HT-29 (cell line): ENCODE results near the gene CDC42BPB. TPM values are rescaled to one million over a fixed set of nuclear protein-coding genes. Genes with fewer than 3 reads are reported as not detected.

Experiments used
- DNase-seq: peaks from one replicate; pipeline ENCODE4 v3.0.0-alpha.2; 2015; ENCODE audit warnings: low spot score
- total RNA-seq: library from RNA; depleted of rRNA; stranded (reverse); fragments of >200 nt; shearing (Covaris generic); gene quantifications from 2 replicates; pipeline ENCODE4 v1.2.3, GENCODE V29; 2014

CDC42BPB gene
- total RNA-seq, 1 experiment from 2014 or later, result 51.0 TPM

DNA sequence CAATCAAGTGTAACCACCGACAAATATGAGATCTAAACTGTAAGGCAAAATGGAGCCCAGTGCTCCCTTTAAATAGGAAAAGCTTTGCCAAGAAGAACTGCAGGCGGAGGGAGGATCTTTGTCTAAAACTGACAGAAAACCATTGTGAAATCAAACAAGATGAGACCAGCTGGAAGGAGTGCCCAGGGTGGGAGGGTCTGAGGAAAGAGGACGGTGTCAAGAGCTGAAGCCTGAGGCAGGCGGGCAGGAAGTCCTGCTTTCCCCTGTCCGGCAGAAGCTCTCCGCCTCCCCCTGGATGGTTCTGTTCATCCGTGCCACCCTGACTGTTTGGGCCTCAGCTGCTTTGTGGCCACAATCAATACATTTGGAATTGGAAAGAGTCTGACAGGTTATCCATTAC, 37.5 kb downstream of the CDC42BPB start:
- DNase-seq, result no peak

DNA sequence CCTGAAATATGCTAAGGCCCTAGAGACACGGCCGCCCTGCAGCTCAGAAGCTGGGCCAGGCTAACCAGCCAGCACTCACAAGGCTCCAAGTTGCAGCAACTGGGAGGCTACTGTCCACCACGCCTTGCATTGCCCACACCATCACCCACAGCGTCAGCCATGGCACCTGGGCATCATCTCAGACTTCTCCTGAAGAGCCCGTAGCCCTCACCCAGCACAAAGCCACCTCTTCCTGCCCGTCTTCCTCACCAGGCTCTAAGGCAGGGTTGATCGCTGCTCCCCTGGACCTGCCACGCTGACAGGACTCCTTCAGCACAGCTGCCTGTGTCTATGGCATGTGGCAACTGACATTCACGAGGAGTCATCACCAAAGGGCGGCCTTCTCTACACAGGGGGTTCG, 38.1 kb downstream of the CDC42BPB start:
- DNase-seq, result no peak

DNA sequence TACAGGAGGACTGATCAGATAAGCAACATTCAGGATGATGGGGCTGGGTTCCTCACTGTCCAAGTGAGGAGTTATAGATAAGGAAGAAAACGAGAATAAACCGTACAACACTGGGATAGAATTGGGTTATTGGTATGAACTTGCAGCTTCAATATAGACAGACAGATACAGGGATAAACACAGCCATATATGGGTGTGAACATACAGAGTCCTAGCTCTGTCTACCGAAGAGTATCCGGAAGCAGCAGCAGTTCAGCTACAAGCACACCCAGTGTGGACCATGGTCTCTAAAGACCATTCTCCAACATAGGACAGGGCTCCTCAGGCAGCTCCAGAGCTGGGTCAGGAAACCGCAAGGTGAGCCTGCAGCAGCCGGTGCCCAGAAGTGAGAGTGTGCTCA, 40.8 kb downstream of the CDC42BPB start:
- DNase-seq, result no peak

DNA sequence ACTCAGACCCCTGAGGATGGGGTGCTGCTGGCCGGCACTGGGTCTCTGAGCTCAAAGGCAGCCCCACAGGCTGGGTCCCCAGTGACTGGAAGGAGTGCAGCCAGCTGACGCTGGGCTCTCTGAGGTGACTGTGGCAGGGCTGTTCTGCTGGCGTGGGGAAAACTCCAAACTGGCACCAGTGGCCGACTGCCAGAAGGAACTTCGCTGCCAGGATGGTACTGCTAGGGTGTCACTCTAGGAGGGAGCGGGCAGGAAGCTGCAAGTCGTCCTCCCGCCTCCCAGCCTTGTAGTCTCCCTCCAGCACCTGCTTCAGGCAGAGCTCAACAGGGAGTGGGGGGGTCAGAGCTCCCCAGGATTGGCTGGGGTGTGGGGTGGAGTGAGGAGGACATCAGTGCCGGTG, 41.3 kb downstream of the CDC42BPB start:
- DNase-seq, result no peak

DNA sequence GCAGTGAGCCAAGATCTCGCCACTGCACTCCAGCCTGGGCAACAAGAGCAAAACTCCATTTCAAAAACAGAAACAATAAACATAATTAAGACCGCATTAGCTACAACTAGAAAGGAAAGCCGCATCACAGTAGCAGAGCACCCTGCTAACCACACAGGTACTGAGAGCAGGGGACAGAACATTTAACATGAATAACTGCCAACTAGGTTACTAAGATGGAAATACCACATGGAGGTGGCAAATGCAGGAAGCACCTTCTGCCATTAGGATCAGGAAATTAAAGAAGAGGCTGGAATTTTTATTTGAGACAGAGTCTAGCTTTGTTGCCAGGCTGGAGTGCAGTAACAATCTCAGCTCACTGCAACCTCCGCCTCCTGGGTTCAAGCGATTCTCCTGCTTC, 41.9 kb downstream of the CDC42BPB start:
- no peak for DNase-seq

DNA sequence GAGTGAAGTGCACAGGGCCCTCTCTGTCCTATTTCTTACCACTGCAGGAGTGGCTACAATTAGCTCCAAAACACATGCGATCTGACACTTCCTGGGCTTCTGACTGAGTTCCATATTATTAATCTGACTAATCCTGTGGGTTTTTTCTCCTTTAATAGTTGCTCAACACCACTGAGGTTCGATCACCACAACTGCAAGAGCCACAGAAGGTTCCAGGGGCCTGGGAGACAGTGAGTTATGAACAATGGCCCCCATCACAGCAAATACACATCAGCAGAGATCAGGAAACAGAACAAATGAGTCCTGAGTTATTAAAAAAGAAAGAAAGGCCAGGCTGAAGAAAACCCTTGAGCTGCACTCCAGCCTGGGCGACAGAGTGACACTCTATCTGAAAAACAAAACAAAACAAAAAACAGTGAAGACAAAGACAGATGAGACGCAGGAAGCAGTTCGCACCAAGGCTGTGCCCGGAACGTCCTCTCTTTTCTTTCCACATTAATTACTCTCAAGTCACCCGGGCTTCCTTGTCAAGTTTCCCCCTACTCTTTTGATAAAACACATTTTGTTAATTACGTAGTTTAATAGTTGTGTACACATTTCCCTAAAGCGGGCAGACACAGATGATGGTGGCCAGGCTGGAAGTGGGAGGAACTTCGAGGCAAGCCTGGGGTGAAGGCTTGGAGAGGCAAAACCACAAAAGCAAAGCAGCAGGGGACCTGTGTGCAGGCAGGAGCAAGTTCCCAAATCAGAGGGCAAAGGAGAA, 42.7 kb downstream of the CDC42BPB start:
- no peak for DNase-seq

DNA sequence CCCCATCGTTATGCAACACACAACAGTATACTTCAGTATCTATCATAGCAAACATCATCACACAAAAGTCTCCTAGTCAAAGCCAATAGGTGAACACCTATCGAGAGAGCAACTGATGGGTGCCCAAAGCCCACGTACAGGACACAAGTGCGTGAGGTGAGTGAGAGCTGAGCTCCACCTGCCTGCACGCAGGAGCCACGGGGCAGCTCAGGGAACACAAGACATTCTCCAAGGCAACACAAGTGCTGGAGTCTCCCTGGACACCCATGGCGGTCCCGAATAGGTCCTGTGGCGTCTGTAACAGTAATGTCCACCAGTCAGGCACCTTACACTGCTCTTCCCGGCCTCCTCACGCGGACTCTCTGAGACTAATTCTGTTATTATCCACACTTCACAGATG, 44.3 kb downstream of the CDC42BPB start:
- DNase-seq, result no peak

DNA sequence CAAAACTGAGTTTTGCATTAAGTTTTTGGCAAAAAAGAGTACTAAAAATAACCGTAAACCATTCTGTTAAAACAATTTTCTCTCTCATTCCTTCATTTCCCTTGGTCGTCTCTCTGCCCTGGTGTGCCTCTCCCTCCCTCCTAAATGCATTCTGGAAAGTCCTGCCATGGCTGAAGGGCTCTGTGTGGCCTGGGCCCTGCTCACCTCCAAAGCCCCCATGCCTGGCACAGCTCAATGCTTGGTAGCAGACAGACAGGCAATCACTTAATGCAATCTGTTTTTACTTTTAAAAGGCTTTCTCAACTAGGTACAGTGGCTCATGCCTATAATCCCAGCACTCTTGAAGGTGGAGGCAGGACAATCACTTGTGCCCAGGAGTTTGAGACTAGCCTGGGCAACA, 47.8 kb downstream of the CDC42BPB start:
- no peak for DNase-seq

DNA sequence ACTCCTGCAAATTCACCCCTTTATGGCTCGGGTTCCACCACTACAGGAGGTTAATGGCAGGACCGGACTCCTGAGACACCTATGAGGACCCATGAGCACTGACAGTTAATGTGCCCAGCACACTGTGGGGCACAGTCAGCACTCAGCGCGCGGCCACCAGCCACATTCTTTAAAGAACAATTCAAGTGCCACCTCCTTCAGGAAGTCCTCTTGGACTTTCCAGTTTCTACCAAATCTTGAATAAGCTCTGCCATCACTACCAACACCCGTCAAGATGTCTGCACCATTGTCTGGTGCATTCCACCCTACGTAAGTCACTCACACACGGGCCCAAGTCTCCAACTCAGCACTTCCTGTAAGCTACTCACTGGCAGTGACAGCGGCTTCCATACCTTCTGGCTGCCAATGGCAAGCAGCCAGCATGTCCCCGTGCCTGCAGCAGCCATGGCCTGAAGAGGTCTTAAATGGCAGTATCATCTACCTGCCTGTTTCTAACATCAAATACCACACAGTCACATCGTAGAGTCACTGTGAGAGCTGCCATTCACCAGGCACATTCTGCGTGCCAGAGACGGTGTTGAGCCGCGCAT, 48.5 kb downstream of the CDC42BPB start:
- DNase-seq, result no peak

DNA sequence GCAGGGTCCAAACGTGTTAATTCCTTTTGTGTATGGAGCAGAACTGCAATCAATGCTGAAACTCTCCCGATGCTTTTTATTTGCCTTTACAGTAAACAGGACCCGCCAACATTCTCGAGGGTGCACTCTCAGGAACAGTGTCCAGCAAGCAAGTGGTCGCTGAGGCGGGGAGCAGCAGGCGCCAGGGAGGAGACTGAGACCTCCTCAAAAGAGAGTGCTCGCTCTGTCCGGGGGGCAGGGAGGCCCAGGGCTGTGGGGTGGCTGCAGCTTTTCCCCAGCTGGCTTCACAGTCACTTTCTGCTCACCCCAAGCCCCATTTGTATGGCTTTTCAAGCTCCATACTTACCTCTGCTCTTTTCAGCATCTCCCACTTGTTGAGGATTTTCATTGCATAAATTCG, 49.2 kb downstream of the CDC42BPB start:
- no peak for DNase-seq

DNA sequence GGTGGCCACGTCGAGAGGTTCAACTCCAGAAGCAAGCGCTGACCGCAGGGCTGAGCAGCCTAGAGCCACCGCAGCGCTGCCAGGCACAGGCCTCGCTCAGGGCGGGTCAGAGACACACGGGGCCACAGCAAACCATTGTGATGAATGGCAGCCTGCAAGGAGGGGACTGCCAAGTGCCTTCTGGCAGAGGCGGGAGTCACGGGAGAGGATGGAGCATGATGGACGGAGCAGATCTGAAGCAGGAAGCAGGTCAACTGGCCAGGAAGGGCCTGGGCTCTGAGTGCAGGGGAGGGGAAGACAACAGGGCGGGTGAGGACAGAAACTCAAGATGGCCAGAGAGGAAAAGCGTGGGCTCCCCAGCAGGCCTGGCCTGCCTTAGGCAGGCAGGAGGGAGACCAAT, 49.8 kb downstream of the CDC42BPB start:
- no peak for DNase-seq

DNA sequence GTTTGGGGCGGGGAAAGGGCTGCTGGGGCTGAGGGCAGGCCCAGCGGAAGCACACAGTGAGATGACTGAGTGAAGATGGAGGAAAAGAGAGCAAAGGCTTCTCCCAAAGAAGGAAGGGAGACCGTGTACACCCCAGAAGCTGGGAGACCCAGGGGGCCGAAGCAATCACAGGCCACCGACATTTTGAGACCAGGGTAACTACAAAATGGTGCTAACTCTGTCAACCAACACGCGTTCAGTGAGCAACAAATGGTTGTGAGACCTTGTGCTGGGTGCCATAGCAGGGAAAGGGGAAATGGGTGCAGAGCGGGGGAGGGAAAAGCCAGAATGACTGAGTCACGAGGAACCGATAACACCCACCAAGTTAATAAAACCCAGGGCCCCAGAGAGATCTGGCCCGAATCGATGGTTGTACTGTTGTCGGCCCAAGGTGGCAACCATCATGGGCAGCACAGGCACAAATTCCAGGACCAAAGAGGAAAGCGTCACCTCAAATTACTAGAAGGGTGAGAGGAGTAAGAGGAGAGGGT, 50.3 kb downstream of the CDC42BPB start:
- DNase-seq, result no peak

DNA sequence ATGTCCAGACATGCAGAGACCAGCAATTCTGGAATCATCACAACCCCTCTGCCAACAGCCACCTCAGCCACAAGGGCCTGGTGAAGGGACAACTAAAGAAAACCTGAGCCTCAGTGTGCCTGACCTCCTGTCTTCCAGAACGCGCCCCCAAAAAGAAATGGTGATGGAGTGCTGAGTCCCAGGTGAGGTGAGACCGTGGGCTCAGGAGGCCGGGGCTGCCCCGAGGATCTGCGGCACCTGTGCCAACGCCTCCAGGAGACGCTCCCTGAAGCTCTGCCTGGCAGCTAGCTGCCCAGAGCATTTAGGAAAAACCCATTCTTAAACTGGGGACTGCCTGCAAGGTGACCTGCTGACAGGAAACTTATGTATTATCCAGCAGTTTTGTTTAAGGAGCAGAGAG, 51.2 kb downstream of the CDC42BPB start:
- no peak for DNase-seq

DNA sequence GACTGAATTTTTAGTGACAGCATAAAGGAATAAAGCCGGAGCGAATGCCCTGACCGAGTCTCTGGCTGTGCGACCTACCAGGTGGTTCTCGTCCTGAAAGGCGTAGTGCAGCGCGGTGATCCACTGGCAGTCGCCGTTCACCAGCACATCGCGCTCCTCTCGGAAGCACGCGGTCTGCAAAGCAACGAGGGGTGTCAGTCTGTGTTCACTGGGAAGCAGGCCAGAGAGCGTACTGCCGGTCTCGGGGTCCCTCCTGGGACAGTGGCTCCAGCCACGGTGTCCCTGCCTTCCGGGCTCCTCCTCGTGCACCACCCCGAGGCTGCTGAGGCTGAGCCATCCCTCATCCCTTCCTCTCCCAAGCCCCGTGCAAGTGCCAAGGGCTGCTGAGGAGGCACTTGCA, 53.5 kb downstream of the CDC42BPB start:
- no peak for DNase-seq

DNA sequence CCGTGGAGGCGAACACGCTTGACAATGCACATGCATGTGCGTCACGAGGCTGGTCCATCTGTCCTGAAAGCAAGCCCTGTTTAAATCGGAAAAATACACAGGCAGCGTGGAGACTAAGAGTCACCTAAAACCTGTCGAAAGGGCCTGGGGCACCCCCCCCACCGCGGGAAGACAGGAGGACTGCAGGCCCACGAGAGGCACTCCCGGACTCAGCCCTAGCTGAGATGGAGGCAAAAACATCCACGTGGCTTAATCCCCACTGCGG, 54.1 kb downstream of the CDC42BPB start:
- DNase-seq, result no peak

DNA sequence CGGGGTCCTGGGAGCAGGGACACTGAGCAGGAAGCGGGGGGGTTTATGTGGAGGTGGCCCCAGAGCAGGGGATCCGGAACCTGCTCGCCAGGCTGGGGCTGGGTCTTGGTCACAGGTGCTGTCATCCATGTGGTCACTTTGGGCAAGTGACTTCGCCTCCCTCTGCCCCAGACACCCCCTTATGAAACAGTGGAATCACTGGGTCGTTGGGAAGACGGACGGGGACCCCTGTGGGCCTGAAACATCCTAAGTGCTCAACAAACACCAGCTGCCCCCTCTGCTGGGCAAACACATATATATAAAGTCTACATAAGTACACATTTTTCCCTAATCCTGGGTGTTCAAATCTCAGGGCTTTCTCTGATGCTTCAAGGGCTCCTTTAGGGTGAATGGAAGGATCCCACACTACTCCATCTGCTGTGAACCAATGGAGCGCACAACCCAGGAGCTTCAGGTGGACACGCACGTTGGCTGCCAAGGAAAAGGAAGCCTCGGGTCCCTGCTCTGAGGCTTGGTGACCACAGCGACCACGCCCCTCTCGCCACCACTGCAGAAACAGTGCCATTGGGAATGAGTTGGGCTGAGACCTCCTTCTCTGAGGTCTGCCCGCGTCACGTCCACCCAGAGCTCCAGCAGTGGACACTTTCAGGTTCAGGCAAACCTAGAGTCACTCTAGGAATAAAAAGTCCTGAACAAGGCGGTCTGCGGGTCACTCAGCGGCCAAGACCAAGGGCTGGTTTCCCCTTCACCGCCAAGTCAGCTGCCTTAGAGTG, 54.6 kb downstream of the CDC42BPB start:
- DNase-seq, result no peak

DNA sequence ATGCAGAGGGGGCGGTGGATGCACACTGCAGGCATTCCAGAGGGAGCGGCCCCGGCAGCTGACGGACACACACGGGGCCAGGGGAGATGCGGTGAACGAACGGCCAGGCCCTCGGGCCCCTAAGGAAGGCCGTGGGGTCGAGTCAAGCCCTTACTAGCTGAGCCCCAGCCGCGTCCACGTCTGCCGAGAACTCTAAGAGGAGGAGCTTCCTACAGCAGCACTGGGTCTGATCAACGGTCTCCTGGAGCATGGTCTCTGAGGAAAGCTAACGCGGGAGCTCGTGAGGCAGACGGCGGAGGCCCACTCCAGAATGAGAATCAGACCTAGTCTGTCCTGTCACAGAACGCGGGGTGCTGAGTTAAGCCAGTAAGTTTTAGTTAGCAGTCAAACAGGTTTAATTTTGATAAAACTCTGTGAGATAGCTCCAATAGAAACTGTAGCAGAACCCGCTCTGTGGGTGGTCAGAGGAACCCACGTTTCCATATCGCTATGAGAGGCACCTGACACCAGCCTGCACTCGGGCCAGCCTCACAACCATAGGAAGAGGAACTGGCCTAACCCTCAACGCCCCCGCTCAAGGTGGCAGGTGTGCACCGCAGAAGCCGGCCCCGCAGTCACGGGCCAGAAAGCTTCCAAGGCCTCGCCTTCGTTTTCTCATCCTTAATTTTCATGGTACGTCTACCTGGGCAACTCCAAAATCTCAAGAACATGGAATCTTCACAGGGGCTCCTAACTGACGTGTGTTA, 55.5 kb downstream of the CDC42BPB start:
- DNase-seq, result no peak

DNA sequence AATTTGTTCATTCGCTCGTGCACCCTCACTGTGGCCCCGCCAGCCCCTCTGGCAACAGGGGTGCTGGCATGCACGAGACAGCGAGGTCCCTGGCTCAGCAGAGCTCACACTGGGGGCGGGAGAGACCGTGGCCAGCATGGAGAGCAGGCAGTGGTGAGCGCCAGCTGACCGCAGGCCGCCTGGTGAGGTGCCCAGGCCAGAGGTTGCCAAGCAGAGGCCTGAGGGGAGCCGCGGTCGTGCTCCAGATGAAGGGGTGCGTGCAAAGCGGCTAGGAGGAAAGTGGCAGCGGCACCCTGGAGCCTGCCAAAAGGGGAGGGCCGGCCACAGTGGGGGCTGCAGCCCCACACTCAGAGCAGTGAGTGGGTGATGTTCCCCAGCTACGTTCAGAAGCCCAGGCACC, 56.1 kb downstream of the CDC42BPB start:
- DNase-seq, result no peak

DNA sequence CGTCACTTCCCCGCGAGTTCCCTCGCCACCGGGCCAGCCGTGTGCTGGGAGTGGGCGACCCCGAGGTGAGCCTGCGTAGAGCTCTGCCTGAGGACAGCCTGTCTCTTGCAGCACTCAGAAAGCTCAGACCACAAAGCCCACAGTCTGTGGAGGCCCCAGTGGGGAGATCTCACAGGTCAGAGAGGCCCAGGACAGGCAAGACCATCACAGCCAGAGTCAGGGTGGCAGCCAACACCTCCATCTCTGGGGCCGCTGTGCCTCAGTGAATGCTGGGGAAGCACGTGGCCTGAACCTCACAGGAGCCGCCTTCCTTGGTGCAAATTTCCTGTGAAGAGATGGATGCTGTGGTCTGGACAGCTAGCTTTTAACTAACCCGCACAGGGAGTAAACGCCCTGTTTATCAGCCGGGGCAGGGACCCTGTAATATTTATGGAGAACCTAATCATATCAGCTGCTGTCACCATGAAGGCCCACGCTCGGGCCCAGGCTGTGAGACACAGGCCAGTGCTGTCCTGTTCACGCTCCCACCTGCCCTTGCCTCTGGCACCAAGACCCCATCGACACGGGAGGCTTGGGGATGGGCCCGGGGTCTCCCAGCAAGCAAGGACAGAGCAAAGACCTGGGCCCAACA, 56.9 kb downstream of the CDC42BPB start:
- DNase-seq, result no peak

DNA sequence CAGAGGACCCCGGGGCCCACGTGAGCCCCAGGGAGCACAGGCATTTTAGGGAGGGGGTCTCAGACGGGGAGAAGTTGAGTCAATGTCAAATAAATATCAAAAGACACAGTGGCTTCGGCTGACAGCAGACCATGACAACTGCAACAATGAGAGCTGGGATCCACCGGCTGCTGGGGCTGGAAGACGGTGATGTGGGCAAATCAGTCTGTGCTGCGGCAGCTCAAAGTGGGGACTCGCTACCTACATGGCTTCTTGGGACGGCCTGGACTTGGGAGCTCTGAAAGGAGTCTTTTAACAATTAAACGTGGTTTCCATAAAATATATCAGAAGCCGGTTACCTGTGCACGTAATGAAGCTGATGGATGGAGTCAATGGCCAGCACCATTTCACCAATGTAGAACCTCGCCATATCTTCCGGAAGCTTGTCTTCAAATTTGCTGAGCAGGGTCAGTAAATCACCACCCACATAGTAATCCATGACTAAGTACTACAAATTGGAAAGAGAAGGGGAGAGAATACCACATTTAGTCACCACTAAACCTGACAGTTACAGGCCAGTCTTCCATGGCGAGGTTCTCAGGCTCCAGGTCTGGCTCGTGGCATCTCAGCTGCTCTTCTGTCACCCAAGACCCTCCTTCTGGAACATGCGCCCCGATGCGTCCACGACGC, 58.0 kb downstream of the CDC42BPB start:
- DNase-seq, result no peak

DNA sequence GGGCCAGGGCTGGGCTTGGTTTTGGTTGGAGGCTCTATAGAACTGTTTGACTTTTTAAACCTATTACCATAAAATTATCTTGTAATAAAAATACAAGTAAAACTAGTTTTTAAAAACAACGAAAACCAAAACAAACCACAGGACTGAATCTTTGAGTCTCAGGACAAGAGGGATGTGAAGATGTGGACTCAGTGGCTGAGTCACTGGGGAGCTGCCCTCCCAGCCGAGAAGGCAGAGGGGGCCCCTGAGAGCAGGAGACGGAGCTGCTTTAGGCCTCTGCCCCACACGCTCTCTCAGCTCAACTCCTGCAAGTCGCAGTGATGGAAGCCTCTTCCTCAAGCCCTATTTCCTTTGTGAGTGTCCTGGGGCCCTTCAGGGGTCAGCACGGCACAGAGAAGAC, 59.0 kb downstream of the CDC42BPB start:
- DNase-seq, result no peak
